IPS DF 6.9 (cell line): Measurements from ENCODE around the gene TNNI3.

Experiments
- DNase-seq: peaks from one replicate; pipeline ENCODE4 v3.0.0-alpha.2; 2013; ENCODE audit warnings: low read depth, low spot score
- H3K27ac ChIP-seq: one replicate; pipeline ENCODE4 v1.5.1; 2013; ENCODE audit warnings: low read length, control low read depth
- H3K27me3 ChIP-seq: 2 replicates; pipeline ENCODE4 v1.6.1; 2013; ENCODE audit warnings: mild to moderate bottlenecking, low read length; ENCODE audit not compliant: control insufficient read depth, insufficient read depth
- H3K36me3 ChIP-seq: 2 replicates; pipeline ENCODE4 v1.6.1; 2013; ENCODE audit warnings: low read length; ENCODE audit not compliant: control insufficient read depth, insufficient read depth
- H3K4me1 ChIP-seq: 2 replicates; pipeline ENCODE4 v1.6.1; 2013; ENCODE audit warnings: low read length; ENCODE audit not compliant: control insufficient read depth, insufficient read depth
- H3K4me3 ChIP-seq: 2 replicates; pipeline ENCODE4 v1.5.1; 2013; ENCODE audit warnings: mild to moderate bottlenecking, low read length
- H3K9me3 ChIP-seq: 2 replicates; pipeline ENCODE4 v1.6.1; 2013; ENCODE audit warnings: low read length, inconsistent platforms; ENCODE audit not compliant: control insufficient read depth, insufficient read depth
- WGBS: extraction: QIAGEN DNeasy Blood & Tissue Kit; methylation state at CpG from one replicate; pipeline ENCODE4 v1.1.7; 2013; ENCODE audit warnings: mixed read lengths, missing lambda C conversion rate; ENCODE audit not compliant: insufficient read length, insufficient coverage; 5-methylcytosine and 5-hydroxymethylcytosine counted together

TNNI3 gene

DNA sequence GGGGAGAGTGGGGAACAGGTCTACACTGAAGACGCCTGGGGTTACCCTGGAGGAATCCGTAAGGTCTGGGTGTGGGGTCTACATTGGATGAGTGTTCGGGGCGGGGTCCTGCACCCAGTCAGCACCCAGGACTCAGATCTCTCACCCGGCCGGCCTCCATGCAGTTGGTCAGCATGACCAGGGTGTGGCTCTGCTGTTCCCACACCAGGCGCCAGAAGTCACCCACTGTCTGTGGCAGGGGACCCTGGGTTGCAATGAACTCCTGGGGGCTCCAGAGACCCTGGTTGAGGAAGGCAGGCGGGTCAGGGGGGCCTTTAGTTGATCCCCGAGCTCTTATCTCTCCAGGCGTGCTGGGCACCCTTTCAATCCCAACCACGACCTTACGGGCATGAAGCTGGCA, 28.5 kb upstream of the TNNI3 start:
- Histone ChIP-seq H3K27me3 (no peaks in the 10 kb centered on the region; the same call in 1 of the 2 replicates), H3K9me3 (no peaks in the 10 kb centered on the region), H3K36me3 (no peaks in the 10 kb centered on the region), H3K4me1 (no peaks in the 10 kb centered on the region), H3K27ac (no peak overlapping the region), H3K4me3 (no peak overlapping the region)
- WGBS = no CpG with 5 or more reads among the region's 12 CpGs
- no peak for DNase-seq

DNA sequence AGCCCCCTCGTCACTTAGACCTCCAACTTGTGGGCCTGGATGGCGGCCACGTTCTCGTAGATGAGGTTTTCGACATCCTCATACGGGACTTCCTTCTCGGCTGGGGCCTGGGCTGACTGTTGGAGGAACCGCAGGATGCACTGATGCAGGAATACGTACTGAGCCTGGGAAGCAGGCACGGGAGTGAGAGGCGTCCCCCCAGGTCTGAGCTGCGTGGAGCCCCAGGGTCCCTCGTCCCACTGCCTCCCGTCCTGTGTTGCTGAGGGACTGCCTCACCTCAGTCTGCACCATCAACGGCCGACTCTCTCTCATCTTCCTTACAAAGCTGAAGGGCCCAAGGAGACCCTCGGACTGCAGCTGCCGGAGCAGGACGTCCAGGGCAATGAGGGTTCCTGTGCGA, 24.2 kb upstream of the TNNI3 start:
- no peak for DNase-seq
- Histone ChIP-seq H3K4me3 (no peak overlapping the region), H3K9me3 (no peaks in the 10 kb centered on the region), H3K4me1 (no peaks in the 10 kb centered on the region), H3K27me3 (peaks cover 4% of the 10 kb centered on the region; the same call in 1 of the 2 replicates), H3K36me3 (no peaks in the 10 kb centered on the region), H3K27ac (no peak overlapping the region)
- WGBS = no CpG with 5 or more reads among the region's 20 CpGs

DNA sequence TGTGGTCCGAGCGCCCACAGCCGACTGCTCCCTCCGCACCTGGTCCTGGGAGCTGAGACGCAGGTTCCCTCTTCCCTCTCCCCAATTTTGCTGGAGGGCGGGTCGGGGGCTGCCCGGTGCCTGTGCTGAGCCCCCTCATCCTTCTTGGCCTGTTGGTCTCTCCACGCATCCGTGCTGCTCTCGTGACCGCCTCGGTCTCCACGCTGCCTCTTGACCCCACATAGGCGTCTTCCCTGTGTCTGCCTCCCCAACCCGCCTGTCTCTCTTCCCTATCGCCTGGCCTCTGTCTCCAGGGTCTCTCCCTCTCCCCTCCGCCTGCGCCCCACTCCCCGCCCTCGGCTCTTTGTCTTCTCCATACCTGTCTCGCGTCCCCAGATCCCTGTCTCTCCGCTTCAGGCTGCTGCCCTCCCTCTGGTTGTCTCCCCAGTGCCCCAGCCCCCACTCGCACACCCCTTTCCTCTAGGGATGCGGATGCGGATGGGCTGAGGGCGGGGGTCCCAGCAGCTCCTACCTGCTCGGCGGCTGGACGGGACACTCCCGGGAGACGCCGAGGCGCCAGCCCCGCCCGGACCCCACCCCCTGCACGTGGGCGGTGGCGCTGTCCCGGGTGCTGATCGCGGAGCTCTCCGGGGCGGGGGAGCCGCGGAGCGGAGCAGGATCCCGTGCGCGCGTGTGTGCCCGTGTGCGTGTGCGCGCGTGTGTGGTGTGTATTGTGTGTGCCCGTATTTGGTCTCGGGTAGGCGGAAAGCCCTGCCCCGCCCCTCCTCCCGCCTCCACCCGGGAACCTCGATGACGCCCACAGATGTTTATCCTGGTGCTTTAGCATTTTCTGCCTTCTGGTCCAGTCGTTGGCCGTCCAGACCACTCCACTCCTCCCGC, 22.3 kb upstream of the TNNI3 start, which contains the start of gene SYT5:
Gene SYT5 (minus strand): TSS at position 684 of the 879 bp plus-strand sequence. CDS start 1,248 bp downstream, outside the sequence.
- H3K9me3 ChIP-seq = no peaks in the 10 kb centered on the region
- DNase-seq = no peak
- H3K4me3 ChIP-seq = peak within 1 kb of the TSS; percentile 46; the same call in 1 of the 2 replicates
- peaks cover 4% of the 10 kb centered on the region; the same call in 1 of the 2 replicates for H3K27me3 ChIP-seq
- WGBS = no CpG with 5 or more reads among the region's 68 CpGs
- no peak within 1 kb of the TSS for H3K27ac ChIP-seq
- no peaks in the 10 kb centered on the region for H3K36me3 ChIP-seq
- H3K4me1 ChIP-seq = no peaks in the 10 kb centered on the region

DNA sequence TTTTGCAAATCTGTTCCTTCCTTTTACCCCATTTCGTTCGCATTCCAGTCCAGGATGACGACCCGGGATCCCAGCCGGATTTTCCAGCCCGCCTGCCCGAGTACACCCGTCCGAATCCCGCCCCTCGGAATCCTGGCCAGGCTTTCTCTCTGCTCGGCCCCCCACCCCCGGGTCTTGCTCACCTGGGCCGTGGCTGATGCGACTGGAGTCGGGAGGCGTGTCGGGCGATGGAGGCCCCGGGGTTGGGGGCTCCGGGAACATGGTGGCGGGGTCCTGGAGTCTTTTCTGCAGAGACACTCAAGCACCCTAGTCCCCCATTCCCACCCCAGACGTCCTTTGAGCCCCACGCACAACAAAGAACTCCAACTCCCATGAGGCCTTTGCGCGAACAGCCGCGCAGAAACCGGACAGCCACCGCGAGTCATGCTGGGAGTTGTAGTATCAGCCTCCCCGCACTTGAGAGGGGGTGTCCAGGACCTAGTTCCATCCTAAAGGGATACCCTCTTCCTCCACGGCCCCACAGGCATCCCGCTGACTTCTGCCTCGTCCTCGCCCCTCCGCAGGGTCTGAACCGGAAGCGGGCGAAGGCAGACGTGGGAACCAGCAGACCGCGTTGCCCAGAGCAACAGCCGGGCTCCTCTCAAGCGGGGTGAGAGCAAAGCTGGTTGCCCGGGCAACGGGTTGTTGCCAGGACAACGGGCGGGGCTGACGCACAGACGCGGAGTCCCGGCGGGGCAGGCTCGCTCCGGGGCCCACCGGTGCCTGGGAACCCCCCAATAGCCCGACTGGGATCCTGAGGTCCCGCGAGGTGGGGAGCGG, 21.5 kb upstream of the TNNI3 start:
- no peaks in the 10 kb centered on the region for H3K9me3 ChIP-seq
- H3K36me3 ChIP-seq = no peaks in the 10 kb centered on the region
- no peak for DNase-seq
- no peak overlapping the region for H3K27ac ChIP-seq
- peak overlapping the region; percentile 46; the same call in 1 of the 2 replicates for H3K4me3 ChIP-seq
- H3K4me1 ChIP-seq = 0 out of 2 replicates have a peak, but pooled peaks cover 2% of the 10 kb centered on the region
- peaks cover 4% of the 10 kb centered on the region; the same call in 1 of the 2 replicates for H3K27me3 ChIP-seq
- no CpG with 5 or more reads among the region's 61 CpGs for WGBS

DNA sequence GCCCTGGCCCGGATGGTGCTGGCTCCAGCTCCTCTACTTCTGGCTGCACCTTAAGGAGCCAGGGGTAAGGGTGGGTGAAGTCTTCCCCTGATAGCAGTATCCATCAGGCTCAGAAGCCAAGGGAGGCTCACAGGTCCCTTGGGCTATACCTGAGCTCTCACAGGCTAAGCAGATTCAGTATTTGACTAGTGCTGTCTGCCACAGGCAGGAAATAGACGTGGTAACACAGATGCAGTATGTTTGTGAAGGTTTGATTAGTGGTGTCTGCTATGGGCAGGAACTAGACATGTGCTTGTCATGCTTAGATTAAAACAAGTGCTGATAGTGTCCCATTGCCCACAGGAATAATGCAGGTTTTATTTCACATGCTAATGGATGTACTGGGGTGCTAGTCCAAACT, 18.5 kb upstream of the TNNI3 start:
- no peaks in the 10 kb centered on the region for H3K36me3 ChIP-seq
- H3K4me1 ChIP-seq = 0 out of 2 replicates have a peak, but pooled peaks cover 2% of the 10 kb centered on the region
- DNase-seq = no peak
- H3K27ac ChIP-seq = no peak overlapping the region
- H3K4me3 ChIP-seq = no peak overlapping the region
- no peaks in the 10 kb centered on the region for H3K9me3 ChIP-seq
- peaks cover 6% of the 10 kb centered on the region; the same call in 1 of the 2 replicates for H3K27me3 ChIP-seq
- no CpG with 5 or more reads among the region's 2 CpGs for whole genome bisulfite sequencing

DNA sequence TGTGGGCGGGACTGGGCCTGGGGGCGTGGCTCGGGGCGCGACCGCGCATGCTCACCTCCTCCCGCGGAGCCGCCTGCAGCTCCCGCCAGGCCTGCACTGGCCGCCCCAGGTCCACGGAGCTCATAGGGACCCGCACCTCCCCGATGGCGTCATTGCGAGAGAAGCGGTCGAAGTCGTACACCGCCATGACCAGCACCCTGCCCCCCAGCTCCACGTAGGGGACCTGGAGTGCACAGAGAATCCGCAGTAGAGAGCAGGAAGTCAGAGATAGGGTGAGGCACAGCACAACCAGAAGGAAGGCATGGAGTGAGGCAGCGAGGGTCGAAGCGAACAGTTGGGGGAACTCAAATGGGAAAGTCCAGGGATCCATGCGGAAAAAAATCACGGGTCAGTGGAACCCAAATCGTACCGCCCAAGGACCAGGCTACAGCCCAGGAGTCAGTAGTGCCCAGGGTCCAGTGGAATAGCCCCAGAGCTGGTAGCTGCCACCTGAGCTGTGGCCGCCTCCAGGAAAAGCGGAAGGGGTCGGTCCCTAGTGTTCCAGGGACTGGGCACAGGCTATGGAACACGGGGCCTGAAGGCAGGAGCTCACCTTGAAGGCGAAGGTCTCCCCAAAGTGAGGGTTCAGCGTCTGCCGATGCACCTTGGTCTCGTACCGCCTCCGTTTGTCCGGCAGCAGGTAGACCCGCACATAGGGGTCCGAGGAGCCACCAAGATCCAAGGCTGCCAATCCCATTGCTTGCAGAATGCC, 17.8 kb upstream of the TNNI3 start:
- no peak for DNase-seq
- Histone ChIP-seq H3K27ac (no peak overlapping the region), H3K9me3 (no peaks in the 10 kb centered on the region), H3K4me1 (0 out of 2 replicates have a peak, but pooled peaks cover 2% of the 10 kb centered on the region), H3K4me3 (no peak overlapping the region), H3K27me3 (peaks cover 4% of the 10 kb centered on the region; the same call in 1 of the 2 replicates), H3K36me3 (no peaks in the 10 kb centered on the region)
- no CpG with 5 or more reads among the region's 43 CpGs for WGBS

DNA sequence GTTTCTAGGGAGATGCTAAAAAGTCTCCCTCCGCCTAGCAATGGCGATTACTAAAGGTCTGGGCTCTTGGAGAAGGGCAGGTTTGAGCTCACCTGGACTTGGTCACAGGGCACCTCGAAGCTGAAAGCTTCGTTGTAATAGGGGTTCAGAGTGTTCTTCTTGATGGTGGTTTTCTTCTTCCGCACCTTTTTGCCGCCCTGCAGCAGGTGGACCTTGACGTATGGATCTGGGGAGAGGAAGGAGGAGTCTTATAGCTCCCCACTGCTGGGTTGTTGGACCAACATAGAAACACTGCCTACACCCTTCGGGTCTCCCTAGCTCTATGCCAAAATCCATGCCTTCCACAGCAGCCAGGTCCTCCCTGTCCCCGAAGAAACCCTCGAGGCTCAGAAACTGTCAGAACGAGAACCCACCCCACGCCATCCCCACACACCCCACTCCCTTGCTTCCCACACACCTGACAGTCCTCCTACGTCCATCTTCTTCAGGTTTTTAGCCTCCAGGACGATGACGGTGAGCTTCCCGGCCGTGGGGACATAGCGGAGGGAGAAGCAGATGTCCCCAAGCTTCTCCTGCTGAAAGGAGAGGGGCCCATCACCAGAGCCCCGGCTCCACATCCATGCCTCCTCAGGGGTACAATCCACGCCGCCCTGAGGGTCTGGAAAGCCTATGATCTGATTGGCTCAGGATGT, 17.0 kb upstream of the TNNI3 start:
- no peak for DNase-seq
- H3K4me3 ChIP-seq = peak overlapping the region; percentile 2; the same call in 1 of the 2 replicates
- no peaks in the 10 kb centered on the region for H3K36me3 ChIP-seq
- no peaks in the 10 kb centered on the region for H3K9me3 ChIP-seq
- peaks cover 3% of the 10 kb centered on the region; the same call in 1 of the 2 replicates for H3K27me3 ChIP-seq
- no CpG with 5 or more reads among the region's 21 CpGs for WGBS
- no peak overlapping the region for H3K27ac ChIP-seq
- 0 out of 2 replicates have a peak, but pooled peaks cover 2% of the 10 kb centered on the region for H3K4me1 ChIP-seq

DNA sequence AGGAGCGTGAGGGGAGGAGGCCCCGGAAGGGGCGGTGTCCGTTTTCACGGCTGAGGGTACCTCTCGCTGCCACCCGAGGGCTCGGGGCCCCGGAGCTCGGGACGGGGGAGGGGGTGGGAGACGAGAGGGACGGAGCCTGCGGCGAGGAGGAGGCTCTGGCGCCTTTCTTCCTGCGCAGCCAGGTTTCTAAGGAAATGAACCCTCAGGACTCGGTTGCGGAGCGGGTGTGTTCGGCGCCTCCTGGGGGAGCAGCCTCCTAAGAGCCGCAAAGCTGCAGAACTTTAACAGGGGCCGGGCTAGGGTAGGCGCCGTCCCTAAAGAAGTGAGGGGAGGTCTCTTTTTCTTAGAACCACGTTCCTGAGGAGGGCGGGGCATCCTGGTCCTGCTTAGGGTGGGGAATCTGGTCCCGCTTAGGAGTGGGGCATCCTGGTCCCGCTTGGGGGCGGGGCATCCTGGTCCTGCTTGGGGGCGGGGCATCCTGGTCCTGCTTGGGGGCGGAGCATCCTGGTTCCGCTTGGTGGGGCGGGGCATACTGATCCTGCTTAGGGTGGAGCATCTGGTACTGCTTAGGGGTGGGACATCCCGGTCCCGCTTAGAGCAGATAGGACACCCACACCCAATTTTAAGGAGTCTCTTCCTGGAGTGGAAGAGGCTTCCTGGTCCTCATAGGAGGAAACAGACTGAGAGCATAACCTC, 16.3 kb upstream of the TNNI3 start:
- no CpG with 5 or more reads among the region's 37 CpGs for WGBS
- Histone ChIP-seq H3K4me1 (0 out of 2 replicates have a peak, but pooled peaks cover 2% of the 10 kb centered on the region), H3K27ac (no peak overlapping the region), H3K4me3 (peak overlapping the region; percentile 62), H3K27me3 (peaks cover 3% of the 10 kb centered on the region; the same call in 1 of the 2 replicates), H3K36me3 (no peaks in the 10 kb centered on the region), H3K9me3 (no peaks in the 10 kb centered on the region)
- DNase-seq = no peak

DNA sequence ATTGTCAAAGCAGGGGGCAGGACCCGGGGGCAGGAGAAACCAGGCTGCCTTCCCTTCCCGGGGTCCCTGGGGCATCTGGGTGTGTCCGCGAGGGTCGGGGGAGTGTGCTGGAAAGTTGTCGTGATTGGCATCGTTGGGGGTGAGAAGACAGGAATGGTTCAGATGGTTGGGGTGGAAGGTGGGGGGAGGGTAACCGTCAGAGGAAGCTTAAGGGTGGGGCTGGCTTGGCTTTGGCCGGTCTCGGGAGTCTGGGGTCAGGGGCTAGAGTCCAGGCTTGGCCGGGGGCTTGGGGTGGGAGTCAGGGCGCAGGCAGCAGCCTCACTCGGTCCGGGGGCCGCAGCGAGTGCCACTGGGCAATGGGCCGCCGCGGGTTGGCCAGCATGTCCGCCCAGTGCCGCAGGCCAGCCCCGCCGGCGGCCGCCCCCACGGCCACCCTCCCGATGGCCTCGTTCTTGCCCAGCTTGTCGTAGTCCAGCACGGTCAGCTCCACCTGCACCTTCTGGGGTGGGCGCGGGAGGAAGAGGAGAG, 15.7 kb upstream of the TNNI3 start:
- Histone ChIP-seq H3K4me1 (0 out of 2 replicates have a peak, but pooled peaks cover 2% of the 10 kb centered on the region), H3K27me3 (peaks cover 3% of the 10 kb centered on the region; the same call in 1 of the 2 replicates), H3K27ac (no peak overlapping the region), H3K9me3 (no peaks in the 10 kb centered on the region), H3K36me3 (no peaks in the 10 kb centered on the region), H3K4me3 (peak overlapping the region; percentile 62)
- WGBS = no CpG with 5 or more reads among the region's 32 CpGs
- DNase-seq = no peak
